22Rv1 (cell line): ENCODE measurements around the gene RYR2.

Source experiments
- H3K27ac ChIP-seq: fragments of 450-650 bp; 2 replicates; pipeline ENCODE4 v1.5.1; 2017
- ZFX ChIP-seq: fragments of 450-650 bp; IDR thresholded peaks from 2 replicates; pipeline ENCODE4 v1.6.1; 2017; ENCODE audit warnings: antibody characterized with exemption, borderline replicate concordance
- TF ChIP-seq, protein P1 (sequence below): fragments of 450-650 bp; IDR thresholded peaks from 2 replicates; pipeline ENCODE4 v1.5.1; 2017; ENCODE audit warnings: mild to moderate bottlenecking

RYR2 gene

DNA sequence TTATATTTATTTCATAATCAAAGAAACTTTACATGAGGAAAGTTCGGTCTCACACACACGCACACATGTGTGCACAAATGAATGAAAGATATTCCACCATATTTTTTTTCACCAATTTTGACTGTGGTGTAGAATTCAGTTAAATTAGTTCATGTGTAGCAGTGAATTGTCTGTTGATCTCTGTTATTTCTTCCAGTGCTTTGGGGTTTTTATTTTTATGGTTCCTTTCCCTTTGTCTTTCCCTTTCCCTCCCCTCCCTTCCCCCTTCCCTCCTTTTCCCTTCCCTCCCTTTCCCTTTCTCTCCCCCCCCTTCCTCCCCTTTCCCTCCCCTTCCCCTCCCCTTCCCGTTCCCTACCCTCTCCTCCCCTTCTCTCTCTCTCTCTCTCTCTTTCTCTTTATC is 8.9 kb downstream of the RYR2 start:
- TF ChIP-seq ZFX = no peak
- TF ChIP-seq, protein P1, sequence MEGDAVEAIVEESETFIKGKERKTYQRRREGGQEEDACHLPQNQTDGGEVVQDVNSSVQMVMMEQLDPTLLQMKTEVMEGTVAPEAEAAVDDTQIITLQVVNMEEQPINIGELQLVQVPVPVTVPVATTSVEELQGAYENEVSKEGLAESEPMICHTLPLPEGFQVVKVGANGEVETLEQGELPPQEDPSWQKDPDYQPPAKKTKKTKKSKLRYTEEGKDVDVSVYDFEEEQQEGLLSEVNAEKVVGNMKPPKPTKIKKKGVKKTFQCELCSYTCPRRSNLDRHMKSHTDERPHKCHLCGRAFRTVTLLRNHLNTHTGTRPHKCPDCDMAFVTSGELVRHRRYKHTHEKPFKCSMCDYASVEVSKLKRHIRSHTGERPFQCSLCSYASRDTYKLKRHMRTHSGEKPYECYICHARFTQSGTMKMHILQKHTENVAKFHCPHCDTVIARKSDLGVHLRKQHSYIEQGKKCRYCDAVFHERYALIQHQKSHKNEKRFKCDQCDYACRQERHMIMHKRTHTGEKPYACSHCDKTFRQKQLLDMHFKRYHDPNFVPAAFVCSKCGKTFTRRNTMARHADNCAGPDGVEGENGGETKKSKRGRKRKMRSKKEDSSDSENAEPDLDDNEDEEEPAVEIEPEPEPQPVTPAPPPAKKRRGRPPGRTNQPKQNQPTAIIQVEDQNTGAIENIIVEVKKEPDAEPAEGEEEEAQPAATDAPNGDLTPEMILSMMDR = no peak
- H3K27ac ChIP-seq = no peak overlapping the region

- H3K27ac ChIP-seq = no peak overlapping the region
These were observed 12.3 kb downstream of the RYR2 start for GRCh38 chr1:237054313-237054712.

GRCh38 chr1:237058470-237058869 is 16.5 kb downstream of the RYR2 start:
- H3K27ac ChIP-seq = no peak overlapping the region
- TF ChIP-seq, protein P1 = no peak
- no peak for TF ChIP-seq ZFX

More at GRCh38 chr1:237054313-237054712, 12.3 kb downstream of the RYR2 start:
- TF ChIP-seq ZFX = no peak
- TF ChIP-seq, protein P1 = no peak

GRCh38 chr1:237059244-237059643 is 17.3 kb downstream of the RYR2 start:
- TF ChIP-seq, protein P1 = no peak
- no peak for TF ChIP-seq ZFX
- H3K27ac ChIP-seq = no peak overlapping the region

DNA sequence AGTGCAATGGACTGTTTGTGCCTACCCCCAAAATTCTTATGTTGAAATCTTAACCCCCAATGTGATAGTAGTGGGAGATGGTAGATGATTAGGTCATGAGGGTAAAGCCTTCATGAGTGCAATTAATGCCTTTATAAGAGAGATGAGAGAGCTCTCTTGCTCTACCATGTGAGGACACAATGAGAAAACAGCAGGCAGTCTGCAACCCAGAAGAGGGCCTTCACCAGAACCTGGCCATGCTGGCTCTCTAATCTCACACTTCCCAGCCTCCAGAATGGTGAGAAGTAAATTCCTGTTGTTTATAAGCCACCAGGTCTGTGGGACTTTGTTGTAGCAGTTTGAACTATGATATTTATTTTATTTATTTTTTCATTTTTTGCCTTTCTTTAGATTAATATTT is 21.0 kb downstream of the RYR2 start:
- no peak for TF ChIP-seq ZFX
- TF ChIP-seq, protein P1 = no peak
- H3K27ac ChIP-seq = no peak overlapping the region

GRCh38 chr1:237065903-237066302 is 23.9 kb downstream of the RYR2 start:
- TF ChIP-seq, protein P1 = no peak
- H3K27ac ChIP-seq = no peak overlapping the region

DNA sequence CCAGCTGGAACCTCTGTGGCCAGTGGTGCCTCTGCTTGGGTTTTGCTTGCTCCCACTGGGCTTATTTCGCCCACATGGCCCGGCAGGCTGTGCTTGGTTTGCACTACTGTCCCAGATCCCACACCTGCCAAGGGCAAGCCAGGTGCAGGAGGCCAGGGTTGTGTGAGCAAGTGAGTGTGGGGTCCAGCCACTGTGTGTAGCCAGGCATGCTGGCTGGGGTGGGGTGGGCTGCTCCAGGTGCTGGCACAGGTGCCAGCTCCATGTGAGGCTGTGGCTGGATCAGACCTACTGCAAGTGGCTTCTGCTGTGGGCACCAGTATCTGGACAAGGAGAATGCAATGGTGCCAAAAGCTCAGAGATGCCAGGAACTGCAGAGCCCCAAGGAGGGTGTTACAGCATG is 28.5 kb downstream of the RYR2 start:
- no peak overlapping the region for H3K27ac ChIP-seq
- no peak for TF ChIP-seq ZFX
- TF ChIP-seq, protein P1 = no peak
